Panc1 (cell line): ENCODE measurements around the gene NUDT3.

Source experiments
- CTCF ChIP-seq: fragments of 450-650 bp; IDR thresholded peaks from 2 replicates; pipeline ENCODE4 v1.5.1; 2017; ENCODE audit warnings: mild to moderate bottlenecking
- POLR2AphosphoS5 ChIP-seq: IDR thresholded peaks from 2 replicates; pipeline ENCODE4 v1.6.1; 2012; ENCODE audit warnings: mild to moderate bottlenecking, low read depth, low read length, moderate library complexity

GRCh38 chr6:34239893-34240292 lies 152.6 kb downstream of the NUDT3 start:
- no peak for TF ChIP-seq CTCF
- TF ChIP-seq POLR2AphosphoS5: no peak
